Adipose tissue (tissue), 3 donors: ENCODE measurements around the gene CFL2. TPM values are rescaled to one million over a fixed set of nuclear protein-coding genes. Genes with fewer than 3 reads are reported as not detected.
"Not testable (repeated sequence)": the region's sequence is repeated elsewhere in the genome, so short reads cannot be mapped to it uniquely, and the experiment has no call there.

Experiments
- H3K27ac ChIP-seq: one replicate; pipeline ENCODE4 v1.5.1; 2013; ENCODE audit warnings: low read depth, low read length
- WGBS, 3 donors: extraction: QIAGEN DNeasy Blood & Tissue Kit; methylation state at CpG; one replicate each; pipeline ENCODE4 v1.1.7; 2013; 5-methylcytosine and 5-hydroxymethylcytosine counted together
- polyA plus RNA-seq, 3 donors: library from polyadenylated mRNA; stranded (reverse); fragments of 200-250 nt; gene quantifications; one replicate each; pipeline ENCODE4 v1.2.3, GENCODE V29; 2013
- donor health status: healthy with polysubstance abuse.
- donor health status: Bipolar disorder and iron deficiency.
- donor health status: healthy.

CFL2 gene
- 10 to 100 TPM in 2 of 3 donors, 1 to 10 TPM in 1; 6.9 to 68.4 (median 63.7) TPM for polyA plus RNA-seq

GRCh38 chr14:34714320-34715126, at the start of gene CFL2:
Gene CFL2, minus strand, starts transcription at chr14:34714593. Its CDS starts 53 bp downstream, at chr14:34714540.
- 0% methylated on average over 54 to 76 of the region's 76 CpGs for WGBS, 3 donors
- H3K27ac ChIP-seq = peak within 1 kb of the TSS; percentile 96

DNA sequence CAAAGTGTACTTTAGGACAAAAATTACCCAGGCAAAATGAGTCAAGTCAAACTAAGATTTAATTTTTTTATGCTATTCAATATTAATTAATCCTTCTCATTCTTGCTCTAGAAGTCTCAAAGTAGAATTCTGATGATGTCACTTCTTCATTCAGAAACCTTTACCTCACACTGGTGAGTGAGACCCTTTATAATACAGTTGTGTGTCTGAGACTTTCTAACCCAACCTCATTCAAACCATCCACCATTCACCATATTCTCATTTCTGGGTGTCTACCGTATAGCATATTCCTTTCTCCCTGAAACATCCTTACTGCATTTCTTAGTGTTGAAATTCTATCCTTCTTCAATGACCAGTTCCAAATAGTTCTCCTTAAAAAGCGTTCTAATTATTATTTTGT, 40.8 kb upstream of the CFL2 start:
- 83 to 99% (median 98%) methylated on average over 2 of the region's 2 CpGs for WGBS, 3 donors
- H3K27ac ChIP-seq = no peak overlapping the region

- WGBS, 3 donors = 90 to 99% (median 93%) methylated on average over 1 of the region's 1 CpG
These were observed 40.3 kb upstream of the CFL2 start for GRCh38 chr14:34754687-34755086.

GRCh38 chr14:34750670-34751069, 36.3 kb upstream of the CFL2 start:
- H3K27ac ChIP-seq = no peak overlapping the region

More at GRCh38 chr14:34754687-34755086, 40.3 kb upstream of the CFL2 start:
- no peak overlapping the region for H3K27ac ChIP-seq

DNA sequence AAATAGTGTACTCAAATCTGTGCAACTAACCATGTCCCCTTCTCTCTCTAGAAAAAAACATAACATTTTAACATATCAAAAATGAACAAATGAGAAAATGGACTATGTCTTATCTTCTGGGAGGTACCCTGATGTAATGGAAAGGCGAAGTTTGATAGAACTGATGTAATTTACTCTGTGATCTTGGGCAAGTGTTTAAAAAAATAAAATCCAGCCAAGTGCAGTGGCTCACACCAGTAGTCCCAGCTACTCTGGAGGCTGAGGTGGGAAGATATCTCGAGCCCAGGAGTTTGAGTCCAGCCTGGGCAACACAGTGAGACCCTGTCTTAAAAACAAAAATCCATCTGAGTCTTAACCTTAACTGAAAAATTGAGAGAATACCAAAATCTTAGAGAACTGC, 35.8 kb upstream of the CFL2 start:
- WGBS, 3 donors = 77 to 94% (median 86%) methylated on average over 2 of the region's 2 CpGs
- no peak overlapping the region for H3K27ac ChIP-seq

GRCh38 chr14:34749408-34749807, 35.0 kb upstream of the CFL2 start:
- WGBS, 3 donors = 76 to 90% (median 84%) methylated on average over 6 of the region's 6 CpGs

GRCh38 chr14:34742270-34743115, 28.1 kb upstream of the CFL2 start:
- H3K27ac ChIP-seq = no peak overlapping the region
- WGBS, 3 donors = 56 to 84% (median 75%) methylated on average over 8 of the region's 8 CpGs

More at GRCh38 chr14:34749408-34749807, 35.0 kb upstream of the CFL2 start:
- H3K27ac ChIP-seq = no peak overlapping the region

GRCh38 chr14:34741840-34742239, 27.4 kb upstream of the CFL2 start:
- no peak overlapping the region for H3K27ac ChIP-seq
- WGBS, 3 donors = 29 to 79% (median 31%) methylated on average over 1 of the region's 1 CpG

GRCh38 chr14:34740139-34740538, 25.7 kb upstream of the CFL2 start:
- 70 to 89% (median 85%) methylated on average over 6 of the region's 6 CpGs for WGBS, 3 donors
- not testable (repeated sequence) for H3K27ac ChIP-seq

DNA sequence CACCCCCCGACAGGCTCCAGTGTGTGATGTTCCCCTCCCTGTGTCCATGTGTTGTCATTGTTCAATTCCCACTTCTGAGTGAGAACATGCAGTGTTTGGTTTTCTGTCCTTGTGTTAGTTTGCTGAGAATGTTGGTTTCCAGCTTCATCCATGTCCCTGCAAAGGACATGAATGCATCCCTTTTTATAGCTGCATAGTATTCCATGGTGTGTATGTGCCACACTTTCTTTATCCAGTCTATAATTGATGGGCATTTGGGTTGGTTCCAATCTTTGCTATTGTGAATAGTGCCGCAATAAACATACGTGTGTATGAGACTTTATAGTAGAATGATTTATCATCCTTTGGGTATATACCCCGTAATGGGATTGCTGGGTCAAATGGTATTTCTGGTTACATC, 22.7 kb upstream of the CFL2 start:
- H3K27ac ChIP-seq = not testable (repeated sequence)
- WGBS, 3 donors = 91 to 93% (median 92%) methylated on average over 4 of the region's 4 CpGs

GRCh38 chr14:34733245-34733644, 18.9 kb upstream of the CFL2 start:
- 61 to 85% (median 67%) methylated on average over 3 of the region's 3 CpGs for WGBS, 3 donors
- no peak overlapping the region for H3K27ac ChIP-seq

DNA sequence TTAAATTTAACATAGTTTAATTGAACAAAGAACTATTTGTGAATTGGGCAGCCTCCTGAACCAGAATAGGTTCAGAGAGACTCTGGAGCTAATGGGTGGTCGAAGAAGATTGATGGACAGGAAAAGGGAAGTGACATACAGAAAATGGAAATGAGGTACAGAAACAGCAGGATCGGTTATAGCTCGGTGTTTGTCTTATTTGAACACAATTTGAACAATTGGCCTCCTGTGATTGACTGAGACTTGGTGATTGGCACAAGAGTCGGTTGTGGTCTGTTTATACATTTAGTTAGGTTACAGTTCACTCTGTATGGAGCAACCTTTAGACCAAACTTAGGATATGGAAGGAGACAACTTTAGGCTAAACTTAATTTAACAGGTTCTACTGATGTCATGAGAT, 18.4 kb upstream of the CFL2 start:
- H3K27ac ChIP-seq = no peak overlapping the region
- WGBS, 3 donors = 63 to 74% (median 70%) methylated on average over 4 of the region's 4 CpGs

GRCh38 chr14:34723867-34724266, 9.5 kb upstream of the CFL2 start:
- no peak overlapping the region for H3K27ac ChIP-seq
- WGBS, 3 donors = 85 to 97% (median 92%) methylated on average over 3 of the region's 3 CpGs

DNA sequence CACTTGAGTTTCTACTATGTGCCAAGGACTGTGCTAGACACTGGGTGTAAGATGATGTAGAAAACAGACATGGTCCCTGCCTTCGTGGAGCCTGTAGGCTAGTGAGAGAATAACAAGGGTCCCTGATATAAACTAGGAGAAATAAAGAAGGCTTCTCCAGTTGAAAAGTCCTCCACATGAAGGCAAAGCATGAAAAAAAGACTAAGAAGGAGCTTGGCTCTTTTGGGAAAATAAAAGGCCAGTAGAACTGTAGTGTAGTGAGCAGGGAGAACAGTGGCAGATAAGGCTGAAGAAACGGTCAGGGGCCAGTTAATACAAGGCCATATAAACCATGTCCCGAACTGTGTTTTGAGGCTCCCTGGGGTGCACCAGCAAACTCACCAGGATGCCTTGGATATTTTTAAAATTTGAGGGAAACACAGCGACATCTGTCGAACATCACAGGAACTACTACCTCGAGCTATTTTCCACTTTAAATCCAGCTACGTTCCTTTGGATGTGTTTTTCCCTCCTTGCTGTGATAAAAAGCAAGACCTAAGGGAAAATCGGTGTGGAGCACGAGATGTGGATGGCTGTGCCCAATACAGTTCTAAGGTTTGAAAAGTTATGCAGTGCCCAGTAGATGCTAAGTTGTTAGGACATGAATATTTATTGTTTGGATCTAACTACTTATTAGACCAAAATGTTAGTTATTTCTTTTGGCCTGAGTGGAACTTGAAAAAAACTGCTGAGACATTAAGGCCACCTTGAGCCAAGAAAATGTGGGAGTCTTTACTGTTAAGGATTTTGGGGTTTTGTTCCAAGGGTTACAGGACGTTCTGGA, 8.5 kb upstream of the CFL2 start:
- WGBS, 3 donors = 7 to 9% (median 9%) methylated on average over 10 of the region's 10 CpGs
- H3K27ac ChIP-seq = no peak overlapping the region

DNA sequence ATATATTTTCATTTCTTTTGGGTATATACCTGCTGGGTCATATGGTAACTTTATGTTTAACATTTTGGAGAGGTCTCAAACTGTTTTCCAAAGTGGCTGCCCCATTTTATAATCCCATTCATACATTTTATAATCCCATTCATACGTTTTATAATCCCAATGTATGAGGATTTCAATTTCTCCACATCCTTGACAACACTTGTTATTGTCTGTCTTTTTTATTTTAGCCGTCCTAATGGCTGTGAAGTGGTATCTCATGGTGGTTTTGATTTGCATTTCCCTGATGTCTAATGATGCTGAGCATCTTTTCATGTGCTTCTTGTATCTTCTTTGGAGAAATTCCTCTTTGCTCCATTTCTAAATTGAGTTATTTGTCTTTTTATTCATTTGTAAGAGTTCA, 6.7 kb upstream of the CFL2 start:
- no peak overlapping the region for H3K27ac ChIP-seq
- 59 to 93% (median 88%) methylated on average over 2 of the region's 2 CpGs for WGBS, 3 donors

- H3K27ac ChIP-seq = no peak overlapping the region
- WGBS, 3 donors = 53 to 74% (median 61%) methylated on average over 3 to 4 of the region's 4 CpGs
These were observed 4.4 kb upstream of the CFL2 start for GRCh38 chr14:34718750-34719304.

GRCh38 chr14:34715127-34715863, 902 bp upstream of the CFL2 start:
- H3K27ac ChIP-seq = no peak overlapping the region
- 44 to 50% (median 50%) methylated on average over 8 of the region's 8 CpGs for WGBS, 3 donors
